HL-60 (cell line): ENCODE results near the gene SLC10A1.

Experiments used
- SPI1 ChIP-seq: IDR thresholded peaks from 2 replicates; pipeline ENCODE4 v1.6.1; 2012; ENCODE audit warnings: low read depth, mild to moderate bottlenecking, borderline replicate concordance
- TF ChIP-seq, protein P1 (sequence below): IDR thresholded peaks from one replicate; pipeline ENCODE4 v1.5.1; 2011; ENCODE audit warnings: low read length, control low read depth, inconsistent platforms; ENCODE audit not compliant: insufficient read depth
- TF ChIP-seq, protein P2 (sequence below): IDR thresholded peaks from 2 replicates; pipeline ENCODE4 v1.6.1; 2012; ENCODE audit warnings: low read depth; ENCODE audit not compliant: insufficient replicate concordance

GRCh38 chr14:69760810-69761209 lies 36.2 kb downstream of the SLC10A1 start:
- TF ChIP-seq, protein P1, sequence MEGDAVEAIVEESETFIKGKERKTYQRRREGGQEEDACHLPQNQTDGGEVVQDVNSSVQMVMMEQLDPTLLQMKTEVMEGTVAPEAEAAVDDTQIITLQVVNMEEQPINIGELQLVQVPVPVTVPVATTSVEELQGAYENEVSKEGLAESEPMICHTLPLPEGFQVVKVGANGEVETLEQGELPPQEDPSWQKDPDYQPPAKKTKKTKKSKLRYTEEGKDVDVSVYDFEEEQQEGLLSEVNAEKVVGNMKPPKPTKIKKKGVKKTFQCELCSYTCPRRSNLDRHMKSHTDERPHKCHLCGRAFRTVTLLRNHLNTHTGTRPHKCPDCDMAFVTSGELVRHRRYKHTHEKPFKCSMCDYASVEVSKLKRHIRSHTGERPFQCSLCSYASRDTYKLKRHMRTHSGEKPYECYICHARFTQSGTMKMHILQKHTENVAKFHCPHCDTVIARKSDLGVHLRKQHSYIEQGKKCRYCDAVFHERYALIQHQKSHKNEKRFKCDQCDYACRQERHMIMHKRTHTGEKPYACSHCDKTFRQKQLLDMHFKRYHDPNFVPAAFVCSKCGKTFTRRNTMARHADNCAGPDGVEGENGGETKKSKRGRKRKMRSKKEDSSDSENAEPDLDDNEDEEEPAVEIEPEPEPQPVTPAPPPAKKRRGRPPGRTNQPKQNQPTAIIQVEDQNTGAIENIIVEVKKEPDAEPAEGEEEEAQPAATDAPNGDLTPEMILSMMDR: no peak
- TF ChIP-seq SPI1: no peak
- TF ChIP-seq, protein P2, sequence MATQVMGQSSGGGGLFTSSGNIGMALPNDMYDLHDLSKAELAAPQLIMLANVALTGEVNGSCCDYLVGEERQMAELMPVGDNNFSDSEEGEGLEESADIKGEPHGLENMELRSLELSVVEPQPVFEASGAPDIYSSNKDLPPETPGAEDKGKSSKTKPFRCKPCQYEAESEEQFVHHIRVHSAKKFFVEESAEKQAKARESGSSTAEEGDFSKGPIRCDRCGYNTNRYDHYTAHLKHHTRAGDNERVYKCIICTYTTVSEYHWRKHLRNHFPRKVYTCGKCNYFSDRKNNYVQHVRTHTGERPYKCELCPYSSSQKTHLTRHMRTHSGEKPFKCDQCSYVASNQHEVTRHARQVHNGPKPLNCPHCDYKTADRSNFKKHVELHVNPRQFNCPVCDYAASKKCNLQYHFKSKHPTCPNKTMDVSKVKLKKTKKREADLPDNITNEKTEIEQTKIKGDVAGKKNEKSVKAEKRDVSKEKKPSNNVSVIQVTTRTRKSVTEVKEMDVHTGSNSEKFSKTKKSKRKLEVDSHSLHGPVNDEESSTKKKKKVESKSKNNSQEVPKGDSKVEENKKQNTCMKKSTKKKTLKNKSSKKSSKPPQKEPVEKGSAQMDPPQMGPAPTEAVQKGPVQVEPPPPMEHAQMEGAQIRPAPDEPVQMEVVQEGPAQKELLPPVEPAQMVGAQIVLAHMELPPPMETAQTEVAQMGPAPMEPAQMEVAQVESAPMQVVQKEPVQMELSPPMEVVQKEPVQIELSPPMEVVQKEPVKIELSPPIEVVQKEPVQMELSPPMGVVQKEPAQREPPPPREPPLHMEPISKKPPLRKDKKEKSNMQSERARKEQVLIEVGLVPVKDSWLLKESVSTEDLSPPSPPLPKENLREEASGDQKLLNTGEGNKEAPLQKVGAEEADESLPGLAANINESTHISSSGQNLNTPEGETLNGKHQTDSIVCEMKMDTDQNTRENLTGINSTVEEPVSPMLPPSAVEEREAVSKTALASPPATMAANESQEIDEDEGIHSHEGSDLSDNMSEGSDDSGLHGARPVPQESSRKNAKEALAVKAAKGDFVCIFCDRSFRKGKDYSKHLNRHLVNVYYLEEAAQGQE: no peak
